MM.1S (cell line): ENCODE results near the gene SMAD7.

Experiments
- CTCF ChIP-seq: fragments of 300-600 bp; sonication (generic); IDR thresholded peaks from 2 replicates; pipeline ENCODE4 v1.5.1; 2016; ENCODE audit warnings: antibody characterized with exemption, low read length, mixed read lengths
- EZH2 ChIP-seq: fragments of 300-600 bp; sonication (generic); optimal IDR thresholded peaks from 2 replicates; pipeline ENCODE3; 2017; ENCODE audit warnings: low read depth, mild to moderate bottlenecking, antibody characterized with exemption, low read length, mixed read lengths

GRCh38 chr18:48987821-48988220 lies 37.1 kb upstream of the SMAD7 start:
- TF ChIP-seq CTCF = no peak
- no peak for TF ChIP-seq EZH2
